ENCODE data around the gene DLG2.

DLG2 gene

DNA sequence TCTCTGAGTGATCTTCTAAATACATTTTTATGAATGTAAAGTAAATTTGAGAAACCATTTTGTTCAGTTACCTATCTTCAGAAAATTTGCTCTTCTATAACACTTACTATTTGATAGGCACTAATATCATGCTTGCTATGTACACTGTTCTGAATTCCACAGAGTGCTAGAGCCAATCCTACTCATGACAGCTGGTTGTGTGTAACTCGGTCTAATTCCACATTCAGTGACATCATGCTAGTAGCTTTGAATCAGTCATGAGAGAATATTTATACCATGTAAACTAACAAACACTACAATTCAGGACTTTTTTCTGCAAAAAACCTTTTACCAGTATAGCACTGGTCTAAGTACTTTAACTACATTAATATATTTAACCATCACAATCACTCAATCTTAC, 902.9 kb downstream of the DLG2 start:
- TF ChIP-seq CTCF (IDR thresholded peaks at IDR 0.05; ENCODE audit: low read depth, low read length): no peak
- no peak overlapping the region for H3K4me3 ChIP-seq (ENCODE audit: low read depth, low read length)

- no peak for TF ChIP-seq CTCF (IDR thresholded peaks at IDR 0.05; ENCODE audit: low read depth, low read length)
- no peak overlapping the region for H3K4me3 ChIP-seq (ENCODE audit: low read depth, low read length)
Observed at GRCh38 chr11:84722583-84723108, 904.5 kb downstream of the DLG2 start.

- no peak overlapping the region for H3K4me3 ChIP-seq (ENCODE audit: low read depth, low read length)
- no peak for TF ChIP-seq CTCF (IDR thresholded peaks at IDR 0.05; ENCODE audit: low read depth, low read length)
Observed at GRCh38 chr11:84721561-84721961, 905.6 kb downstream of the DLG2 start.

- no peak for TF ChIP-seq CTCF (IDR thresholded peaks at IDR 0.05; ENCODE audit: low read depth, low read length)
- H3K4me3 ChIP-seq (ENCODE audit: low read depth, low read length): no peak overlapping the region
Observed at GRCh38 chr11:84720706-84721402, 906.3 kb downstream of the DLG2 start.

- H3K4me3 ChIP-seq (ENCODE audit: low read depth, low read length): no peak overlapping the region
- TF ChIP-seq CTCF (IDR thresholded peaks at IDR 0.05; ENCODE audit: low read depth, low read length): no peak
Observed at GRCh38 chr11:84719935-84720577, 907.1 kb downstream of the DLG2 start.

DNA sequence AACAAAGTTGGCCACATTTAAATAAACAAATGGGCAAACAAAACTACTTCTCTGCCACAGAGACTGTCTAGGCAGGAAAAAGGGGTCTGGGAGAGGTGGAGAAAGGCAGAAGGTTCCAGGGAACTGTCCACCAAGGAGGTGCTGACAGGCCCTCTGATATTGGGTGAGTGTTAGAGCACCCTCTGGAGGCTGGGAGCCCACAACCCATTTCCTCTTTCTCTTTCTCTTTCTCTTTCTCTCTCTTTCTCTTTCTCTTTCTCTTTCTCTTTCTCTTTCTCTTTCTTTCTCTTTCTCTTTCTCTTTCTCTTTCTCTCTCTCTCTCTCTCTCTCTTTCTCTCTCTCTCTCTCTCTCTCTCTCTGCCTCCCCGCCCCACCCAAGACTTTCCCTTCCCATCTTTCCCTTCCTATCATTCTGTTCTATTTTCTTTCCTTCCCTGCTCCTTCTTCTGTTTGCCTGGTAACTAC, 912.8 kb downstream of the DLG2 start:
- TF ChIP-seq CTCF (IDR thresholded peaks at IDR 0.05; ENCODE audit: low read depth, low read length): no peak
- no peak overlapping the region for H3K4me3 ChIP-seq (ENCODE audit: low read depth, low read length)

- TF ChIP-seq CTCF (IDR thresholded peaks at IDR 0.05; ENCODE audit: low read depth, low read length): no peak
- H3K4me3 ChIP-seq (ENCODE audit: low read depth, low read length): no peak overlapping the region
Observed at GRCh38 chr11:84691830-84692229, 935.3 kb downstream of the DLG2 start.

Data from WI38 (cell line).